Stomach smooth muscle (tissue), 2 donors: Measurements from ENCODE around the gene TMEM178B.

Experiments
- H3K27ac ChIP-seq: one replicate; pipeline ENCODE4 v1.7.0; 2013; ENCODE audit warnings: mild to moderate bottlenecking, low read length, inconsistent platforms
- H3K27me3 ChIP-seq, 2 donors: one replicate each; pipeline ENCODE4 v1.7.0; 2013; ENCODE audit warnings: low read length in 2 of 2; ENCODE audit not compliant: insufficient read depth in 2 of 2, control insufficient read depth in 1 of 2
- H3K36me3 ChIP-seq, 2 donors: one replicate each; pipeline ENCODE4 v1.7.0; 2013; ENCODE audit warnings: low read length in 2 of 2; ENCODE audit not compliant: control insufficient read depth in 2 of 2, insufficient read depth in 2 of 2
- H3K4me1 ChIP-seq: one replicate; pipeline ENCODE4 v1.7.0; 2013; ENCODE audit warnings: low read length; ENCODE audit not compliant: control insufficient read depth, insufficient read depth
- H3K4me3 ChIP-seq, 2 donors: one replicate each; pipeline ENCODE4 v1.7.0; 2013; ENCODE audit warnings: low read length in 2 of 2
- H3K9ac ChIP-seq, 2 donors: one replicate each; pipeline ENCODE4 v1.7.0; 2013; ENCODE audit warnings: low read length in 2 of 2, mild to moderate bottlenecking in 1 of 2
- H3K9me3 ChIP-seq, 2 donors: one replicate each; pipeline ENCODE4 v1.7.0; 2013; ENCODE audit warnings: low read length in 2 of 2; ENCODE audit not compliant: control insufficient read depth in 2 of 2
- donor health status: healthy.
- donor health status: Pancreatic carcinoma.

The TMEM178B gene

DNA sequence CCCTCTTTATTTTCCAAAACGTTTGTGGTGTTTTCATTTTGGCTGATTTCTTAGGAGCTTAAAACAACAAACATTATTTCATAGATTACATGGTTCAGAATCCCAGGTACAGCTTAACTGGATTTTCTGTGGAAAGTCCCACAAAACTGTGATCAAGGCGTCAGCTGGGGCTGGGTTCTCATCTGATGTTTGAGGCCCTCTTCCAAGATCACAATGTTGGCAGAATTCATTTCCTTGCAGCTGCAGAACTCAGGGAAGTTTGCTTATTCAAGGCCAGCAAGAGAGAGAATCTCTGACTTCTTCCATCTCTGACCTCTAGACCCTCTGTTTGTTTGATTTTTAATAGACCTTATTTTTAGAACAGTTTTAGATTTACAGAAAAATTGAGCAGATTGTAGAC lies 368.9 kb downstream of the TMEM178B start:
- Histone ChIP-seq H3K36me3 (no peaks in the 10 kb centered on the region), H3K4me1 (no peaks in the 10 kb centered on the region), H3K27me3 (no peaks in the 10 kb centered on the region), H3K9me3 (no peaks in the 10 kb centered on the region), H3K9ac (no peak overlapping the region), H3K4me3 (no peak overlapping the region), H3K27ac (no peak overlapping the region)

DNA sequence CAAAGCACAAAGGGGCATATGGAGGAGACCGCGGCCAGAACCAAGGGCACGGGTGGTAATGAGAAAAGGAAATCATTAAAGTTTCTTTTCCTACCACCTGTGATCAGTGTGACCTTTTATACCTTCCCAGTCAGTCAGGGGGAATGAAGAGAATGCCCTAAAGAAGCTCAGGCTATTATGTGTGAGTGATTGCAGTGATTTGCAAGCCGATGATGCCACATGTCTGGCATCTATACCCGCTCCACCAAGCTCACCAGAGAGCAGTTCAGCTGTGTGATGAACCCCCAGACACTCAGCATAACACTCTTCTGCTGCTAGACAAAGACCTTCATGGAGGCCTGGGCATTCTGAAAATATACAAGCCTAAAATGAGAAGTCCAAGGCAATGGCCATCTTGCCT lies 371.1 kb downstream of the TMEM178B start:
- Histone ChIP-seq H3K4me1 (no peaks in the 10 kb centered on the region), H3K9ac (no peak overlapping the region), H3K36me3 (no peaks in the 10 kb centered on the region), H3K27me3 (no peaks in the 10 kb centered on the region), H3K9me3 (no peaks in the 10 kb centered on the region), H3K27ac (no peak overlapping the region), H3K4me3 (no peak overlapping the region)

DNA sequence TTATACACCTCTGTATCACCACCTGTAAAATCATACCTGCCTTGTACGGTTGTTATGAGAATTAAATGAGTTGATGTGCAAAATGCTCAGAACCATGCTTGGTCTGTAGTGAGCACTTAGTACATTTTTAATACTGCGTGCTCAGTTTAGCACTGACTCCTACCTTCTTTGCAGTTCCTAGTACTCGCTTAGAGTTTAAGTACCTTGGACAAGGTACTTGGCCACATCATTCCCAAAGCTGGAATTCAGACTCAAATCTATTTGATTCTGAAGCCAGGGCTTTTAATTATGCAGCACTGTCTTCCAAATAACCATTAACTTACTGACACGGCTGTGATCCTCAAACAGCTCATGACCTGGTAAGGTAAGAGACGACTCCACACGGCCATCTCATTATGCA lies 377.4 kb downstream of the TMEM178B start:
- Histone ChIP-seq H3K27ac (no peak overlapping the region), H3K9me3 (no peaks in the 10 kb centered on the region), H3K9ac (no peak overlapping the region)

DNA sequence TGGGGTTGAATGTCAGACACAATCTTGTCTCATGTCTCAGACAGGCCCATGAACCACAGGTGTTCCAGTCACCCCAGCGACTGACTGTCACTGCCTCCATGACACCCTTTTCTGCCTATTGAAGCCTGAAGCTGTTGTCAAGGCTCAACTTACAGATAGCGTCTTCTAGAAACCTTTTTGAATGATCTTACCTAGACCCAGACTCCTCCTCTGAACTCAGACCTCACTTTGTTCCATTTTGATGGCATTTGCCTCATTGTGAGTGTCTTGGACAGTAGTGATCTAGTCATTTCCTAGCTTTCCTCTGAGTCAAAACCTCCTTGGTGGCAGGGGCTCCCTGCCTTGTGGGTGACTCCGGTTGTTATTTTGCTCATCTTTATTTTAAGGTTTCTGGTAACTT lies 379.0 kb downstream of the TMEM178B start:
- Histone ChIP-seq H3K4me1 (no peaks in the 10 kb centered on the region), H3K9ac (no peak overlapping the region), H3K36me3 (no peaks in the 10 kb centered on the region), H3K27ac (no peak overlapping the region), H3K27me3 (no peaks in the 10 kb centered on the region), H3K4me3 (no peak overlapping the region), H3K9me3 (no peaks in the 10 kb centered on the region)

More for the DNA sequence above, 377.4 kb downstream of the TMEM178B start:
- Histone ChIP-seq H3K27me3 (no peaks in the 10 kb centered on the region), H3K36me3 (no peaks in the 10 kb centered on the region), H3K4me1 (no peaks in the 10 kb centered on the region), H3K4me3 (no peak overlapping the region)

DNA sequence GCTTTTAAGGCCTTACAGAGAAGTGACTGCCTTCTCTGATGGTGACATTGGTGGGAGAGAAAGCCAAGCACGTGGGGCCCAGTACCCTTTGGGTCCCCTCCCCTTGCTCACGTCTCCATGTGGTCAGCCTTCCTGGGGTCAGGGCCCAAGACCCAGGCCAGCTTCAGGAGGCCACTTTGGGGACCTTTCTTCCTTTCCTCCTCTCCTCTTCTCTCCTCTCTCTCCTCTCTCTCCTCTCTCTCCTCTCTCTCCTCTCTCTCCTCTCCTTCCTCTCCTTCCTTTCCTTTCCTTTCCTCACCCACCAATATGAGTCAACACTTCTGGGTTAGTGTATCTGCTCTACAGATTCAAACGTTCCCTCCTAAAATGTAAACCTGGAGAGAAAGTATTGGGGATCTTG lies 380.5 kb downstream of the TMEM178B start:
- H3K4me1 ChIP-seq = no peaks in the 10 kb centered on the region
- H3K36me3 ChIP-seq = no peaks in the 10 kb centered on the region
- no peak overlapping the region for H3K4me3 ChIP-seq
- H3K9ac ChIP-seq = no peak overlapping the region
- H3K9me3 ChIP-seq = no peaks in the 10 kb centered on the region
- H3K27me3 ChIP-seq = no peaks in the 10 kb centered on the region
- H3K27ac ChIP-seq = no peak overlapping the region

DNA sequence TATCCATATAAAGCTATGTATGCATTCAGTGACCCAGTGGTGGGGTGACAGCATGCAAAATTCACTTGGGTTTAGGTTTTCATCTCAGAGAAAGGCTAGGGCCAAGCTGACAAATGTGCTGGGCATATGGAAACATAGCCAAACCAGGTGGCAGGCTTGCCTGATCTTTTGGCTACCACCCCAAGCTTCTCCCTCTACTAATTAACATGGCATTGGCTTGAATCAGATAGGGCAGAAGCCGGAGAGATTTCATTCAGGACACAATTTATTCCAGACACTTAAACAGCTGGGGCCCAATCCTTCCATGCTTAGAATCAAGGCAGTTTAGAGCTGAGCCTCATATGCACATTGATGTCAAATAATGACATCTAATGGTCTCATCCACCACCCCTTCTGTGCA lies 381.9 kb downstream of the TMEM178B start:
- Histone ChIP-seq H3K4me1 (no peaks in the 10 kb centered on the region), H3K9ac (no peak overlapping the region), H3K27me3 (no peaks in the 10 kb centered on the region), H3K36me3 (no peaks in the 10 kb centered on the region), H3K9me3 (no peaks in the 10 kb centered on the region), H3K4me3 (no peak overlapping the region), H3K27ac (no peak overlapping the region)

DNA sequence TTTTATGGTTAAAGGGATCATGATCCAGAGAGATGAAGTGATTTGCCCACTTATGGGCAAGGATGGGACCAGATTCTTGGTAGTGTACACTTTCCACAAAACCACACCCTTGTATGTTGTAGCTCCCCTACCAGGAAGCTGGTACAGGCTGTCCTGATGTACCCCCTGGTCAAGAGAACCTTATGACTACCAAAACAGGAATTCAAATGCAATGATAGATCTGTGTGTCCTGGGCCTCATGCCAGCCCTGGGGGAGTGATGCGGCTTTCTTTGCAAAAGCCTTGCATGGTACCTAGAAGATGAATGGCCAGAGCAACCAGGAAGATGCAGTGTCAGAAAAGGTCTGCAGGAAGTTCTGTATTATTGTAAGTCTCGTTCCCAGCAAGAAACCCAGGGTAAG lies 382.4 kb downstream of the TMEM178B start:
- H3K36me3 ChIP-seq = no peaks in the 10 kb centered on the region
- peaks cover 3% of the 10 kb centered on the region for H3K4me1 ChIP-seq
- H3K27me3 ChIP-seq = no peaks in the 10 kb centered on the region
- H3K9me3 ChIP-seq = no peaks in the 10 kb centered on the region
- no peak overlapping the region for H3K27ac ChIP-seq
- H3K9ac ChIP-seq = no peak overlapping the region
- H3K4me3 ChIP-seq = no peak overlapping the region

DNA sequence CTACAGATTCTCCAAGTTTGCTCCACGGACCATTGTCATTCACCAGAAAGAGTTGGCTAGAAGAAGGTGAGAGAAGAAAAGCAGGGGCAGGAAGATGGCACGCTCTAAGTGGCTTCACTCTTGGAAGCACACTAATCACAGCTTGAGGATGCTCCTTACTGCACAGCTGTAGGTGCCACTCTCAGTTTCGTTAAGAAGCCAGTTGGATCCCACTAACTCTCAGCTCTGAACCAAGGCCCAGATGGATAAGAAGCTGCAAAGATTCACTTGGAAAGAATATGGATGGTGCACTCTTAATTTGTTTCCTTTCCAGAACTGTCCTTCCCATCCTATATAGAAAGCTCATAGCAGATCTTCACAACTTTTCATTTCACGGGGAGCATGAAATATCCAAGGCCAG lies 382.8 kb downstream of the TMEM178B start:
- no peaks in the 10 kb centered on the region for H3K9me3 ChIP-seq

DNA sequence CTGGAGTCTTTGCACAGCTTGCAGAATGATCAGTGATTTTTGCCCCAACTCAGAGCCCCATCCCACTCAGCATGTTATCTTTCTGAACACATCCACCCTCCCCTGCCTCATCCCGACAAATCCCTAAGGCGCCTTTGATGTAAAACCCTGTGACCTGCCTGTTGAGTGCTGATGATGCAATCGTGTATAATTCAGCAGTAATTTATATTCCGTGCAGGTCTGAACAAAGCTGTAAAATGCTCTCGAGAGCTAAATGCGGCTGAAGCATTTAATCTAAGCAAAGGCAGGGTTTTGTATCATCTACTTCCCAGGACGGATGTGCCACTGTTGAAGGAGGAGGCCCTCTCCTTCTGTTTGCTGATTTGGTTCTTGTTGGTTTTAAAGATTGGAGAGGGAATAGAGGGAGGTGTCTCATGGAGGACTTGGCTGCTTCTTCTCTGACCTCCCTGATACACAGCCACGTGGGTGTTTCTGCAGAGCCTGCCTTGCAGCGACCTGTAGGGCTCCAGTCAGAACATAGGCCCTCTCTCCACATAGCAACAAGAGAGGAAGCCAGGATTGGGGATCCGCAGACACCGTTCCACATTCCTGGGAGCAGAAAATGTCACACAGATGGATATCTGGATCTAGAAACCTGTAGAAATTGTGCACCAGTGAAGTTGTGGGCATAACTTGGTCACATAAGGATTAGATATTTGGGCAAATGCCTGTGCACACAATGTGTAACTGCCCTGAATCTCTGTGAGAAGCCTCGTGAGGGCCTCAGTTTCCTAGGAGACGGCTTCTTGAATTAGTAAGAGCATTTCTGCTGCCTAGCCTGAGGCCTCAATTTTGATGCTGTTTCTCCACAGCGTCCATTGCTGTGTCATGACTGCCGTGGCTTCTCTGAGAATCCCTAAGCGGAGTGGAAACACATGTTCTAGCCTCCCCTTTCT lies 387.2 kb downstream of the TMEM178B start:
- no peaks in the 10 kb centered on the region for H3K27me3 ChIP-seq
- H3K4me1 ChIP-seq = peaks cover 3% of the 10 kb centered on the region
- no peak overlapping the region for H3K9ac ChIP-seq
- H3K36me3 ChIP-seq = no peaks in the 10 kb centered on the region
- peaks cover 0 to 2% of the 10 kb centered on the region in 2 donors for H3K9me3 ChIP-seq
- no peak overlapping the region for H3K4me3 ChIP-seq
- H3K27ac ChIP-seq = no peak overlapping the region

More for the DNA sequence above, 382.8 kb downstream of the TMEM178B start:
- H3K36me3 ChIP-seq = no peaks in the 10 kb centered on the region
- H3K4me1 ChIP-seq = peaks cover 3% of the 10 kb centered on the region
- H3K4me3 ChIP-seq = no peak overlapping the region
- no peak overlapping the region for H3K27ac ChIP-seq
- no peaks in the 10 kb centered on the region for H3K27me3 ChIP-seq
- H3K9ac ChIP-seq = no peak overlapping the region

DNA sequence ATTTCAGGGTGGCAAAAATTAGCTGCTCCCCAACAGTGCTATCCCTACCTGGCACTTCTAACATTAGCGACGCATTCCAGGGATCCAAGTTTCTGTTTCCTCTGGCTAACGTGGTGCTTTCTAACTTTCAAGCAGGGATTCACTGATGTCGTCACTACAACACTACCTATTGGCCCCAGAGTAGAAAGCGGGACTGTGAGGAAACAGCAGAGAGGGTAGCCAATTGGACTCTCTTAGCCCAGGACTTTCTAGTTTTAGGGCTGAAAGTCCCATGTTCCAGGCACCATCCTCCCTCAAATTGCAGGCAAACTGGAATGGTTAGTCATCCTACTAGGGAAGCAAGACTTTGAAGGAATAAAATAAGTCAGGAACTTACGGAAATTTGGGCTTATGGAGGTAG lies 388.1 kb downstream of the TMEM178B start:
- H3K4me3 ChIP-seq = no peak overlapping the region
- peaks cover 0 to 2% of the 10 kb centered on the region in 2 donors for H3K9me3 ChIP-seq
- peaks cover 3% of the 10 kb centered on the region for H3K4me1 ChIP-seq
- no peak overlapping the region for H3K27ac ChIP-seq
- H3K9ac ChIP-seq = no peak overlapping the region
- H3K27me3 ChIP-seq = no peaks in the 10 kb centered on the region
- no peaks in the 10 kb centered on the region for H3K36me3 ChIP-seq

DNA sequence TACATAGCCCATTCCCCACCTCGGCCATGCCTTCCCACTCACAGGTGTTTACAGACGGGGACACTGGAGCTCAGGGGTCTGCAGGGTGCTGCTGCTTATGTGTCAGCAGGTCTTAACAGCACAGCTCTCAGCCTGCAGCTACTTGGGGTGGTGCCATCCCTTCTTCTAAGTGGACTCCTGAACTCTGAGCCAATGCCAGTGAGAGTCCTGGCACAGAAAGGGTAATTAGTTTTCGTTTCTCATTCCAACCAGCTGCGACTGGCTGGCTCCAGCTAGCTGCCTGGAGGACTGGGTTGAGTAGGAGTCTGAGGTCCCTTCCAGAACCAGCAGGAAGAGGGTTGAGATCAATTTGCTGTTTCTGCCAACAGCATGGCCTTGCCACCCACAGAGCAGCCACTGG lies 389.1 kb downstream of the TMEM178B start:
- peaks cover 0 to 2% of the 10 kb centered on the region in 2 donors for H3K9me3 ChIP-seq
- H3K27me3 ChIP-seq = no peaks in the 10 kb centered on the region
- no peak overlapping the region for H3K4me3 ChIP-seq
- no peaks in the 10 kb centered on the region for H3K36me3 ChIP-seq
- peaks cover 3% of the 10 kb centered on the region for H3K4me1 ChIP-seq
- H3K27ac ChIP-seq = no peak overlapping the region
- H3K9ac ChIP-seq = no peak overlapping the region
